Activated T-cell treated with anti-CD3 and anti-CD28 coated beads, Interleukin-2, amount 50 U/mL, for 72 hours (primary cell): ENCODE data around the gene PEX14. TPM values are rescaled to one million over a fixed set of nuclear protein-coding genes. Genes with fewer than 3 reads are reported as not detected.

Source experiments
- ATAC-seq, 2 donors: fragments of 150-1000 bp; cut with Tn5 transposase; replicated peaks in 1 of 2; 2 replicates each; pipeline ENCODE4 v1.10.0; 2021; ENCODE audit warnings: moderate library complexity in 2 of 2, mild to moderate bottlenecking in 1 of 2
- DNase-seq, 2 donors: peaks; one replicate each; pipeline ENCODE4 v3.0.0; 2021 to 2022; ENCODE audit warnings: mixed read lengths in 1 of 2
- H3K27ac Mint-ChIP-seq: one replicate; pipeline ENCODE4 v1.8.0; 2022; ENCODE audit warnings: mild to moderate bottlenecking, moderate library complexity, mixed read lengths
- H3K27me3 Mint-ChIP-seq: one replicate; pipeline ENCODE4 v1.8.0; 2022; ENCODE audit warnings: low read depth, mixed read lengths
- H3K36me3 Mint-ChIP-seq, 2 donors: one replicate each; pipeline ENCODE4 v1.8.0; 2022; ENCODE audit warnings: mixed read lengths in 2 of 2, mild to moderate bottlenecking in 1 of 2; ENCODE audit not compliant: insufficient read depth in 2 of 2
- H3K4me1 Mint-ChIP-seq: one replicate; pipeline ENCODE4 v1.8.0; 2022; ENCODE audit warnings: low read depth, mixed read lengths
- H3K4me3 Mint-ChIP-seq, 2 donors: one replicate each; pipeline ENCODE4 v1.8.0; 2022; ENCODE audit warnings: mild to moderate bottlenecking in 2 of 2, mixed read lengths in 2 of 2, moderate library complexity in 2 of 2
- H3K9me3 Mint-ChIP-seq, 2 donors: one replicate each; pipeline ENCODE4 v1.8.0; 2022; ENCODE audit warnings: mixed read lengths in 2 of 2
- total RNA-seq, 2 donors: library from RNA; stranded (reverse); gene quantifications; one replicate each; pipeline ENCODE4 v1.2.3, GENCODE V29; 2022

Gene PEX14
- total RNA-seq, 2 donors from 2014 or later: 25.7 to 30.2 TPM

DNA sequence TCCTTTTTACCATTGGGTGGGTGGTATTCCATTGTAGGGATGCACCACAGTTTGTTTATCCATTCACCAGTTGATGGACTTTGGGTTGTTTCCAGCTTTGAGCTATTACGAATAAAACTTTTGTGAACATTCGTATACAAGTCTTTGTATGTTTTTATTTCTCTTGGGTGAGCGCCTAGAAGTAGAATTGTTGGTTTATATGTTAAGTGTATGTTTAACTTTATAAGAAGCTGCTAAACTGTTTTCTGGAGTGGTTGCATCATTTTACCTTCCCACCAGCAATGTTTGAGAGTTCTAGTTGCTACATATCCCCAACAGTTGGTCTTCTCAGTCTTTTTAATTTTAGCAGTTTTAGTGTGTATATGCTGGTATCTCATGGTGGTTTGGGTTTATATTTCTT, 132.5 kb downstream of the PEX14 start:
- Mint-ChIP-seq H3K4me1 (no peaks in the 10 kb centered on the region), H3K27ac (no peak overlapping the region)

DNA sequence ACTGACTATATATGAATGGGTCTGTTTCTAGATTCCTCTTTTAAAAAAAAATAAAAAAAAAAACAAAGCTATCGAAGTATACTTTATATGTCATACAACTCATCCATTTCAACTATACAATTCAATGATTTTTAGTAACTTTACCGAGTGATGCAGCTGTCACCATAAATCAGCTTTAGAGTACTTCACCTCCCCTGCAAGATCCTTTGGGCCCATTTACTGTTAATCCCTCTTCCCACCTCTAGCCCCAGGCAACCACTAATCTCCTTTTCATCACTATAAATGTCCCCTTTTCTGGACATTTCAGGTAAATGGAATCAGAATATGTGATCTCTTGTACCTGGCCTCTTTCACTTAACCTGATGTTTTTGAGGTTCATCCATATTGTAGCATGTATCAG, 133.9 kb downstream of the PEX14 start:
- Mint-ChIP-seq H3K4me1 (no peaks in the 10 kb centered on the region), H3K27me3 (no peaks in the 10 kb centered on the region), H3K27ac (no peak overlapping the region), H3K36me3 (peaks cover 0 to 2% of the 10 kb centered on the region in 2 donors), H3K9me3 (no peaks in the 10 kb centered on the region), H3K4me3 (no peak overlapping the region)
- no peak for DNase-seq
- ATAC-seq: no peak

More for the DNA sequence above, 132.5 kb downstream of the PEX14 start:
- Mint-ChIP-seq H3K27me3 (no peaks in the 10 kb centered on the region), H3K36me3 (peaks cover 0 to 2% of the 10 kb centered on the region in 2 donors), H3K4me3 (no peak overlapping the region), H3K9me3 (no peaks in the 10 kb centered on the region)
- DNase-seq (no peak), ATAC-seq (no peak)

DNA sequence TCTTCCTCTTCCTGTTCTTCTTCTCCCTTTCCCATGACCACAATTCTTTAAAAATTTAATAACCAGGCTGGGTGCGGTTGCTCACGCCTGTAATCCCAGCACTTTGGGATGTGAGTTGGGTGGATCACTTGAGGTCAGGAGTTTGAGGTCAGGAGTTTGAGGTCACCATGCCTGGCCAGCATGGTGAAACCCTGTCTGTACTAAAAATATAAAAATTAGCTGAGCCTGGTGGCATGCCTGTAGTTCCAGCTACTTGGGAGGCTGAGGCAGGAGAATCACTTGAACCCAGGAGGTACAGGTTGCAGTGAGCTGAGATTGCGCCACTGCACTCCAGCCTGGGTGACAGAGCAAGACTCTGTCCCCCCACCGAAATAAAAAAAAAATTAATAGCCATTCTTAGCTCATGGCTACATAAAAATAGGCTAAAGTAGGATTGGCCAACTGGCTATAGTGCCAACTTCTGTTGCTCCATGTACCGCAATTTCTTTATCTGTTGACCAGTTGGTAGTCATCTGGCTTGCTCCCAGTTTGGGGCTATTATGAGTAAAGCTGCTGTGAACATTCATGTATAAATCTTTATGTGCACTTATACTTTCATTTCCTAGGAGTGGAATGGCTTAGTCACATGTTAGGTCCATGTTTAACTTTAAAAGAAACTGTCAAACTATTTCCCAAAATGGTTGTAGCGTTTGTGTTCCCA, 136.3 kb downstream of the PEX14 start:
- H3K4me3 Mint-ChIP-seq: no peak overlapping the region
- H3K27ac Mint-ChIP-seq: no peak overlapping the region
- H3K4me1 Mint-ChIP-seq: peaks cover 4% of the 10 kb centered on the region
- no peaks in the 10 kb centered on the region for H3K27me3 Mint-ChIP-seq
- H3K36me3 Mint-ChIP-seq: no peaks in the 10 kb centered on the region
- DNase-seq (no peak), ATAC-seq (no peak)
- H3K9me3 Mint-ChIP-seq: no peaks in the 10 kb centered on the region

DNA sequence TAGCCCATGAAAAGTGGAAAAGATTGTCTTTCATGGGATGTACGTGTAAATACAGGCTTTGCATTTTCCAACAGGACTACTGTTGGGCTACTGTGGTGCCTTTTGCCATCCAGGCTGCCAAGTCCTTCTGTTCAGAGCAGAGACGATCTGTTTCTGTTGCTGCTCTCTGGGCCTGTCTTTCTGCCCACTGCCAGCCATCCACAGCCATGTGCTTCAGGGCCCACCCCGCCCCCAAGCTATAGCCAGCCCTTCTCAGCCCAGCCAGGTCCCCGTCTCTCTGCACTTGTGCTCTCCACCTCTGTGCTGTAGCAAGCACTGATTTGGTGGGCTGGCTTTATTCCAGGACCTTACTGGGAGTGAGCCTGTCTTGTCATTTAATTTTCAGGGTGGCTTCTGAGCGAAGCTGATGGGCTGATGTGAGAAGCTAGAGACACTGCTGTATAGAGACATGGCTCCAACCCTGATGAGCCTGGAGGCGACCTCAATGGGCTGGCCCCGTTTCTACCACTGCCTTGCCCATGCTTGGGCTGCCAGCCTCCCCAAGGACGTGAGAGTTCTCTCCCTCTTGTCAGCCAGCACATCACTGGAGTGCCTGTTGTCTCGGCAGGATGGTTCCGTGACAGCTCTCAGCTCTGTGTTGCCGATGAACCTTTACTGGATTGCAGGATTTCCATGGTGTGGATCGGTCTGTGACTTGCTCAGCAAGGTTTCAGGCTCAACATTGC, 137.8 kb downstream of the PEX14 start:
- DNase-seq: no peak
- H3K27ac Mint-ChIP-seq: no peak overlapping the region
- no peak for ATAC-seq
- H3K27me3 Mint-ChIP-seq: no peaks in the 10 kb centered on the region
- H3K4me3 Mint-ChIP-seq: no peak overlapping the region
- H3K9me3 Mint-ChIP-seq: no peaks in the 10 kb centered on the region
- peaks cover 4% of the 10 kb centered on the region for H3K4me1 Mint-ChIP-seq
- H3K36me3 Mint-ChIP-seq: no peaks in the 10 kb centered on the region

DNA sequence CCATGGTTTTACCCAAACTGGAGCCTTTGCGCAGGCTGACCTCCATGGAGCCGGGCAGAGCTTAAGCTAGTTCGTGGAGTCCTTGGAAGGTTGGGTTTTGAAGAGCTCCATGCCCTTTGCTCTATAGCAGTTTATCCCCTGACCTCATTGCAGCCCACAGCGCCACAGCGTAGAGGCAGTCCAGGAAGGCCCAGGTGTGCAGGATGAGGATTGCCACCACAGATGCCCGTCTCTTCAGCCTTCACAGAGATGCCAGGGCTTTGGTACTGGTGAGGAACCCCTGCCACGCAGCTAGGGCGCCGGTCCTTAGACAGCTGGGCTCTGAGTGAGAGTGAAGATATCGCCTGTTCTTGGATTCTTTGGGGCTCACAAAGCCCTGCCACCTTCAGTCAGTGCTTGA, 138.6 kb downstream of the PEX14 start:
- no peaks in the 10 kb centered on the region for H3K36me3 Mint-ChIP-seq
- no peaks in the 10 kb centered on the region for H3K9me3 Mint-ChIP-seq
- H3K27ac Mint-ChIP-seq: no peak overlapping the region
- no peak for ATAC-seq
- DNase-seq: no peak
- peaks cover 4% of the 10 kb centered on the region for H3K4me1 Mint-ChIP-seq
- H3K4me3 Mint-ChIP-seq: no peak overlapping the region
- no peaks in the 10 kb centered on the region for H3K27me3 Mint-ChIP-seq

DNA sequence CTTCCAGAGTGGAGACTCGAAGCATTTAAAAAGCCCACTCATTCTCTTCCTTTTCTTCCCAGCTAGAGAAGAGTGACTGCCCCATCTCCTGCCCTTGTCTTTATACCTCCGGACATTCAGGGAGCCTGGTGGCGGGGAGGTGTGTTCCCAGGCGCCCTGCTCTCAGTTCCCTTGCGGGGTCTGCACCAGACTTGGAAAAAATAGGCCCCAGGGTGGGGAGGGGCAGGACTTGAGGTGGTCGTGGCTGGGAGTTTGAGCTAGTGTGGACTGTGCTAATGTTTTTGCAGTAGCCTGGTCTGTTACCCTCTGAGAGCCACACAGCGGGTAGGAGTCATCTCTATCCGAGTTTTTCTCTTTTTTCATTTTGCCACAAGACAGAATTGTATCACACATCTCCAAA, 139.1 kb downstream of the PEX14 start:
- DNase-seq: no peak
- Mint-ChIP-seq H3K4me1 (peaks cover 4% of the 10 kb centered on the region), H3K27ac (no peak overlapping the region)

DNA sequence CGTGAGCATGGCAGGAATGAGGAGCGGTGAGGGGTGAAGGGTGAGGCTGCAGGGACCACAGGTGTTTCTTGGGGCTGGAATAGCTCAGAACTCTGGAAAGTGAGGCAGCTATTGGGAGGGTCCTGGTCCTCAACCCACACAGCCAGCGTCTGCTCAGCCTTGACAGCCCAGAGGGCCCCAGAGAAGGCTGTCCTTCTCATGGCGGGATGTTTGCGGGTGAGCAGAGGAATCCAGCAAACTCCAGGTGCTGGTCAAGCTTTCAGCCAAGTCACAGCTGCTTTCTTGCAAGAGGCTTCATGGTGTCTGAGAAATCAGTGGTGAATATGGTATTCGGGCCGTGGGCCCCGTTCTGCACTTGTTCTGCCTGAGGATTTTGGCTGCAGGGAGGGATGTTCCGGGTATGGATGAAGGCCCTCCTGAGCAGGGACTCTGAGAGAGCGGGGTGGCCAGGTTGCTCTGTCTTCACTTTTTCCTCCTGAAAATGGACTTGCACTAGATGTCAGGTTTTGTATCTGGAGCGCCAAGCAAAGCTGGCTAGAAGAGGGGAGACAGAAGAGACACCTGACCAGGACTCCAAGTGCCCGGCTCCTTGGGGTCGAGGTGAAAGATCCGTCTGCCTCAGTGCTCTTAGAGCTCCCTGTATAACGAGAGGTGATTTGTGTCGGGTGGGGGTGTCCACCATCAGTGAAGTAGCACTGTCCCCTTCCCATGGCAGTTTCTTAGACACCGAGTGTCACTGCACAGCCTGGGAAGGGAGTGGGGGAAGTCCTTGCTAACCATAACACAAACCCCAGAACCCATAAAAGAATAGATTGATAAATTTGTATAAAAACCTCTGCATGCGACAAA, 139.9 kb downstream of the PEX14 start:
- Mint-ChIP-seq H3K27ac (no peak overlapping the region), H3K9me3 (no peaks in the 10 kb centered on the region), H3K36me3 (no peaks in the 10 kb centered on the region), H3K4me3 (no peak overlapping the region), H3K4me1 (peaks cover 4% of the 10 kb centered on the region), H3K27me3 (no peaks in the 10 kb centered on the region)
- ATAC-seq (no peak), DNase-seq (no peak)

More for the DNA sequence above, 139.1 kb downstream of the PEX14 start:
- H3K9me3 Mint-ChIP-seq: no peaks in the 10 kb centered on the region
- ATAC-seq: no peak
- H3K36me3 Mint-ChIP-seq: no peaks in the 10 kb centered on the region
- H3K27me3 Mint-ChIP-seq: no peaks in the 10 kb centered on the region
- H3K4me3 Mint-ChIP-seq: no peak overlapping the region

DNA sequence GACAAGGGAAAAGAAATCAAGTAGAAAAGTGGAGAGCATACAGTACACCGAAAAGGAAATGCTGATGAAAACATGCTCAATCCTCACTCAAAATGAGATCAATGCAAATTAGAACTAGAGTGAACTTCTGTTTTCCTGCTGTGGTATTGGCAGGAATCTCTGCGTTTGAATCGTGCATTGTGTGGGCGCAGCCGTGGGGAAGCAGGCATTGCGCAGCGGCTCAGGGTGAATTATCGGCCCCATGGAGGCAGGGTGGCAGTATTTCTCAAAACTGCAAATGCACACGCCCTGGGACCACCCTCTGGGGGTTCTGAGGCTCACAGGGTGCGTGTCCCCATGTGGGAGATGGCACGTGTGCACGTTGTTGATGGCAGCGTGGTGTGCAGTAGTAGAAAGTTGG, 140.6 kb downstream of the PEX14 start:
- ATAC-seq (no peak), DNase-seq (no peak)
- Mint-ChIP-seq H3K9me3 (no peaks in the 10 kb centered on the region), H3K27me3 (no peaks in the 10 kb centered on the region), H3K4me1 (peaks cover 4% of the 10 kb centered on the region), H3K27ac (no peak overlapping the region), H3K4me3 (no peak overlapping the region), H3K36me3 (no peaks in the 10 kb centered on the region)

DNA sequence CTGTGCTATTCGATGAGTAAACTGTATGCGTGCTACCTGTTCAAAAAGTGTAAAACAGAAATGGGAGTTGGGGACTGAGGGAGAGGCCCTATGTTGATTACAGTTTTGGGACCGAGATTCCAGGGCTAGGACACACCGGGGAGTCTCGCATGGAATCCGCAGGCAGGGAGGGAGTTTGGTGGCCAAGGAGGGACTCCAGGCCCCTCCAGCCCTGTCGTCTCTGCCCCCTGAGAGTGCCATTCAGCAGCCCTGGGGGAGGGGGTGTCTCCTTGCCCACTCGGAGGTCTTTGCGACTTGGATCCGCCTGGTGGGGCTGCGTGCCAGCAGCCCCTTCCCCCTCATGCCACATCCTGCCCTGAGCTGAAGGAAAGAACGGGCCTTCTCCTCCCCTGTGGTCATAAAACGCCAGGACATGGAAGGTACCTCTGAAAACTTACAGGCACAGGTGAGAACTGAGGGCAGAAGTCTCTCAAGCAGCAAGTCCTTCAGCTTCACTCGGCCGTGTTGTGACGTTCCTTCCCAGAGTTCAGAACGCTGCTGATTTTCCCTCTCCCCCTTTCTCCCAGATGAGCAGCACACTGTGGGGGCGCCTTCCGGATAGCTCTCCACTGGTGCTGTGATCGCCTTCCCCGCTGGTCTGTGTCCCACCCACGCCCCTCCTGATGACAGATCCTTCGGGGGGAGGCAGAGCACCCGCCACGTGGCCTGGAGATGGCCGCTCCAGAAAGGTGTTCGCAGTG, 141.4 kb downstream of the PEX14 start:
- no peak overlapping the region for H3K4me3 Mint-ChIP-seq
- no peaks in the 10 kb centered on the region for H3K27me3 Mint-ChIP-seq
- H3K36me3 Mint-ChIP-seq: no peaks in the 10 kb centered on the region
- no peak for ATAC-seq
- H3K9me3 Mint-ChIP-seq: no peaks in the 10 kb centered on the region
- no peak for DNase-seq
- no peak overlapping the region for H3K27ac Mint-ChIP-seq
- H3K4me1 Mint-ChIP-seq: peaks cover 4% of the 10 kb centered on the region

DNA sequence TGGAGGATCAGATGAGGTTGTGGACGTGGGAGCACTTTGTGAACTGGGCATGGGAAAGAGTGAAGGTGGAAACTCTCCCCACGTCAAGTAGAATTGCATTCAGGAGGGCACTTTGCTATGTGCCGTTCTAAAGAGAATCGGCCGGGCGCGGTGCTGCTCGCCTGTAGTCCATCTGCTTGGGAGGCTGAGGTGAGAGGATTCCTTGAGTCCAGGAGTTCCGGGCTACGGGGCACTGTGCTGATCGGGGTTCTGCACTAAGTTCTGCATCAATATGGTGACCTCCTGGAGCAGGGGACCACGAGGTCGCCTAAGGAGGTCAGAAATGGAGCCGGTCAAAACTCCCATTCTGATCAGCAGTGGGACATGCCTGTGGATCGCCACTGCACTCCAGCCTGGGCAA, 141.9 kb downstream of the PEX14 start:
- Mint-ChIP-seq H3K27me3 (no peaks in the 10 kb centered on the region), H3K4me3 (no peak overlapping the region), H3K36me3 (no peaks in the 10 kb centered on the region), H3K9me3 (no peaks in the 10 kb centered on the region), H3K27ac (no peak overlapping the region), H3K4me1 (peaks cover 4% of the 10 kb centered on the region)
- no peak for DNase-seq
- ATAC-seq: no peak

DNA sequence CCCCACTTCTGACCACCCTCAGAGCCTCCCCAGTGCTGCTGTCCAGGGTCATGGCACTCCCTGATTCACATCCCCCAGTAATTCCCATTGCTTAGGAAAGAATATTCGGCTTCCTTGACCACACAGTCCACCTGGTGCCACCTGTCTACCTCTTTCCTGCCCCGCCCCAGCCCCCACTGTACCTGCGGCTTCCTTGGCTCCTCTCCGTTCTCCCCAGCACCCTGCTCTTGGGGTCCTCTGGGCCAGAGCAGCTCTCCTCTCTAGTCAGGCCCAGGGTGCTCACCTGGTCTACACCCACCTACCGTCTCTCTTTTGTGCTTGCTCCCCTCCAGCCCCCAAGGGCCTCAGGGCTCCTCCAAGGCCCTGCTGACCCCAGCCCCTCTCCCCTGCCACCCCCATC, 142.6 kb downstream of the PEX14 start:
- H3K27ac Mint-ChIP-seq: no peak overlapping the region
- no peaks in the 10 kb centered on the region for H3K27me3 Mint-ChIP-seq
- ATAC-seq (no peak), DNase-seq (no peak)
- H3K4me3 Mint-ChIP-seq: no peak overlapping the region
- no peaks in the 10 kb centered on the region for H3K9me3 Mint-ChIP-seq
- peaks cover 4% of the 10 kb centered on the region for H3K4me1 Mint-ChIP-seq
- no peaks in the 10 kb centered on the region for H3K36me3 Mint-ChIP-seq

DNA sequence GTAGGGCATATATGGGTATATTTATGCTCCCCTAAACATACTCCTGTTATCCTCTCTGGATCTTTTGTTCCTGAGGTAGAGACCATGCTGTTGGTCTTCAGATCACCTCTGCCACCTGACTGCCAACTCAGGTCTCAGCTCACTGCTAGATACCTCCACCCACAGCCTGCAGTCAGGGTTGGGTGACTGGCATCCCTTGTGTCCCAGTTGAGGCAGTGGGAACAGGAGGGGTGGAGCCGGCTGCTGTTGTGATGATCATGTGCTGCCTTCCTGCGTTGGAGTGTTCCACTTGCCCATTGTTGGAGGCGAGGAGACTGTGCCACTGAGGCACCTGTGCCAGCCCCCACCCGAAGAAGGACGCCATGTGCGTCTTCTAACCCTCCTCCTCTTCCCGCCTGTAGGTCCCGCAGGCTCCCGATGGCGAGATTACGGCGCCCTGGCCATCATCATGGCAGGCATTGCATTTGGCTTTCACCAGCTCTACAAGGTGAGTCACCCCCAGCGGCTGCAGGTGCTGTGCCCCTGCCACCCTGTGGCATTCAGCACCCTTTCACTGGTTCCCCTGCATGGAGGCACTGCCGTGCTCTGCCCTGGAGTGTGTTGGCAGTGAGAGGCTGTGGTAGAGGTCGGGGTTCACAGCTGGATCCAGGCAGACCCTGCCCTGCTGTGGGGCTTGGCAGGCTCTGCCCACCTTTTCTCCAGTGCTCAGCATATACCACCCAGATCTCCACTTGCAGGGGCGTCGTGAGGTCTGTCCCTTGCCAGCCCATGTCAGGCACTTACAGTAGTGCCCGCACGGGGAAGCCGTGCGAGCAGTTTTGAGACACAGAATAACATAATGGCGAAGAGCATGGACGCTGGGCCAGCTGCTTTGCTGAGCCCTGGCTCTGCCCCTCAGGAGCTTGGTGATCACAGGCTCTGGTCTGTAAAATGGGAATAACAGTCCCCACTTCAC, 143.5 kb downstream of the PEX14 start:
- H3K27ac Mint-ChIP-seq: no peak overlapping the region
- peaks cover 0 to 2% of the 10 kb centered on the region in 2 donors for H3K36me3 Mint-ChIP-seq
- ATAC-seq (no peak), DNase-seq (no peak)
- H3K4me3 Mint-ChIP-seq: no peak overlapping the region
- H3K27me3 Mint-ChIP-seq: no peaks in the 10 kb centered on the region
- no peaks in the 10 kb centered on the region for H3K9me3 Mint-ChIP-seq
- peaks cover 4% of the 10 kb centered on the region for H3K4me1 Mint-ChIP-seq
